Ishikawa (cell line): ENCODE data around the gene LGALS14.

ENCODE experiments used
- CEBPB ChIP-seq: IDR thresholded peaks from 2 replicates; pipeline ENCODE4 v1.6.1; 2012
- CREB1 ChIP-seq: IDR thresholded peaks from 2 replicates; pipeline ENCODE4 v1.6.1; 2012; ENCODE audit warnings: low read depth
- EGR1 ChIP-seq: IDR thresholded peaks from 2 replicates; pipeline ENCODE4 v1.6.1; 2012
- EP300 ChIP-seq: IDR thresholded peaks from 2 replicates; pipeline ENCODE4 v1.6.1; 2012; ENCODE audit warnings: borderline replicate concordance
- FOXM1 ChIP-seq: IDR thresholded peaks from 2 replicates; pipeline ENCODE4 v1.6.1; 2012; ENCODE audit warnings: low read depth, borderline replicate concordance
- NFIC ChIP-seq: IDR thresholded peaks from 2 replicates; pipeline ENCODE4 v1.6.1; 2012
- RAD21 ChIP-seq: IDR thresholded peaks from 2 replicates; pipeline ENCODE4 v1.6.1; 2012; ENCODE audit warnings: low read depth
- REST ChIP-seq: IDR thresholded peaks from 2 replicates; pipeline ENCODE4 v1.6.1; 2012; ENCODE audit warnings: low read depth, mild to moderate bottlenecking
- TAF1 ChIP-seq: IDR thresholded peaks from 2 replicates; pipeline ENCODE4 v1.6.1; 2012; ENCODE audit warnings: low read depth, mild to moderate bottlenecking
- TCF12 ChIP-seq: IDR thresholded peaks from 2 replicates; pipeline ENCODE4 v1.6.1; 2012; ENCODE audit warnings: low read depth
- TEAD4 ChIP-seq: IDR thresholded peaks from 2 replicates; pipeline ENCODE4 v1.6.1; 2012
- YY1 ChIP-seq: IDR thresholded peaks from 2 replicates; pipeline ENCODE4 v1.6.1; 2012; ENCODE audit warnings: low read depth
- ZBTB7A ChIP-seq: IDR thresholded peaks from 2 replicates; pipeline ENCODE4 v1.6.1; 2012; ENCODE audit warnings: low read depth
- TF ChIP-seq, protein P1 (sequence below): IDR thresholded peaks from 2 replicates; pipeline ENCODE4 v1.6.1; 2012
- TF ChIP-seq, protein P2 (sequence below): IDR thresholded peaks from 2 replicates; pipeline ENCODE4 v1.6.1; 2012

The LGALS14 gene

GRCh38 chr19:39728040-39728439, 23.8 kb downstream of the LGALS14 start:
- TF ChIP-seq TAF1, result no peak
- TF ChIP-seq CREB1, result no peak
- TF ChIP-seq REST, result no peak
- no peak for TF ChIP-seq RAD21
- TF ChIP-seq CEBPB, result no peak
- no peak for TF ChIP-seq FOXM1
- no peak for TF ChIP-seq EGR1
- TF ChIP-seq TEAD4, result no peak
- TF ChIP-seq, protein P1, sequence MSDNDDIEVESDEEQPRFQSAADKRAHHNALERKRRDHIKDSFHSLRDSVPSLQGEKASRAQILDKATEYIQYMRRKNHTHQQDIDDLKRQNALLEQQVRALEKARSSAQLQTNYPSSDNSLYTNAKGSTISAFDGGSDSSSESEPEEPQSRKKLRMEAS, result no peak
- no peak for TF ChIP-seq NFIC
- no peak for TF ChIP-seq ZBTB7A
- no peak for TF ChIP-seq EP300
- no peak for TF ChIP-seq YY1
- no peak for TF ChIP-seq TCF12
- TF ChIP-seq, protein P2, sequence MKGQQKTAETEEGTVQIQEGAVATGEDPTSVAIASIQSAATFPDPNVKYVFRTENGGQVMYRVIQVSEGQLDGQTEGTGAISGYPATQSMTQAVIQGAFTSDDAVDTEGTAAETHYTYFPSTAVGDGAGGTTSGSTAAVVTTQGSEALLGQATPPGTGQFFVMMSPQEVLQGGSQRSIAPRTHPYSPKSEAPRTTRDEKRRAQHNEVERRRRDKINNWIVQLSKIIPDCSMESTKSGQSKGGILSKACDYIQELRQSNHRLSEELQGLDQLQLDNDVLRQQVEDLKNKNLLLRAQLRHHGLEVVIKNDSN, result no peak

DNA sequence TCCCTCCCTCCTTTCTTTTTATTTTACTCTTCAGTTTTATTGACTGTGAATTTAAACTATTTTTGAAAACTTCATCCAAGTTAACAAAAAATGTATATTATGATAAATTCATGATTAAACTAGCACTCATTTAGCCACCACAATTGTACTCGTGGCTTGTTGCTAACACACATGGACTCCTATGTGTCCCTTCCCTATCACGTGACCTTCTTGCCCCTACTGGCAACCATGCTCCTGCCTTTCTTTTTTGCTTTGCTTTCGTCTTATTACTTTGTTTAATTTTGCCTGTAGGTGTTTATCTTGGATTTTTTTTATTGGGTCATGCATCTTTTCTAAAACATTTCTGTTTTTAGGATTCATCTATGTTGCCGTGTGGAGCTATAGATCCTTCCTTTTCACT, 25.3 kb downstream of the LGALS14 start:
- TF ChIP-seq YY1 (no peak), NFIC (no peak), EGR1 (no peak), TCF12 (no peak)
- TF ChIP-seq, protein P2, result peak; percentile 23; the same call in 1 of the 2 replicates

DNA sequence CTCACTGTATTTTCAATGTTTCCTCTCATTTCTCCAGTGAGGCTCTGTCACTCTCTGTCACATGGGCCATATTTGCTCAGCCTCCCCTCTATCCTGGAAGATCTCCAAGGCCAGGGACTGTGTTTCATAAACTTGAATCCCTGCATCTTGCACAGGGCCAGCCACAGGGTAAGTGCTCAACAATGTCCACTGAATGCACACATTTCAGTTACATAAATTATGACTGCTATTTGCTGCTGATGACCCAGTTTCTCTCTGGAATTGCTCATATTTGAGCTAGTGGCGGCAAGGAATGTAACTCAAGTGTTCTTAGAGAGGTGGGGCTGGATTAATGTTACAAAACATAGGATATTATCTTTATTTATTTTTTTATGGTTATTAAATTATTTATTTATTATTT, 27.4 kb downstream of the LGALS14 start:
- TF ChIP-seq REST (no peak), CEBPB (no peak), TEAD4 (no peak), RAD21 (no peak), EP300 (no peak), TAF1 (no peak), TCF12 (no peak), NFIC (no peak)
- TF ChIP-seq, protein P2, result no peak

GRCh38 chr19:39733841-39734240, 29.6 kb downstream of the LGALS14 start:
- TF ChIP-seq, protein P2, result no peak
- TF ChIP-seq TCF12 (no peak), RAD21 (no peak), TEAD4 (no peak), NFIC (no peak), EP300 (no peak), CEBPB (no peak), ZBTB7A (no peak), EGR1 (no peak), CREB1 (no peak), TAF1 (no peak), YY1 (no peak), REST (no peak), FOXM1 (no peak)
- TF ChIP-seq, protein P1, result no peak
